Esophagus muscularis mucosa (tissue), 4 donors: Measurements from ENCODE around the gene YDJC. TPM values are rescaled to one million over a fixed set of nuclear protein-coding genes. Genes with fewer than 3 reads are reported as not detected.
"Not testable (repeated sequence)": the region's sequence is repeated elsewhere in the genome, so short reads cannot be mapped to it uniquely, and the experiment has no call there.

ENCODE experiments used
- DNase-seq: peaks from one replicate; pipeline ENCODE4 v3.0.0-alpha.2; 2017; ENCODE audit errors: extremely low spot score
- H3K27ac ChIP-seq, 4 donors: fragments of 200-600 bp; sonication (generic); replicated peaks in 1 of 4; 1 replicate in 3 of 4; 2 replicates in 1 of 4; pipeline ENCODE4 v1.5.1; 2016 to 2019; ENCODE audit warnings: mild to moderate bottlenecking in 1 of 4
- H3K27me3 ChIP-seq, 4 donors: fragments of 200-600 bp; sonication (generic); one replicate each; pipeline versions ENCODE4 v1.5.1 to v1.6.0; 2016 to 2019
- H3K36me3 ChIP-seq, 4 donors: fragments of 200-600 bp; sonication (generic); one replicate each; pipeline ENCODE4 v1.5.1; 2016 to 2019
- H3K4me1 ChIP-seq, 4 donors: fragments of 200-600 bp; sonication (generic); one replicate each; pipeline ENCODE4 v1.5.1; 2016 to 2019
- H3K4me3 ChIP-seq, 4 donors: fragments of 200-600 bp; sonication (generic); 1 replicate in 2 of 4; 2 replicates in 2 of 4; pipeline ENCODE4 v1.5.1; 2016 to 2019; ENCODE audit warnings: mild to moderate bottlenecking in 4 of 4, moderate library complexity in 1 of 4
- H3K9me3 ChIP-seq, 4 donors: fragments of 200-600 bp; sonication (generic); 1 replicate in 3 of 4; 2 replicates in 1 of 4; pipeline ENCODE4 v1.5.1; 2016 to 2019
- EP300 ChIP-seq: sonication (generic); formaldehyde crosslinking; IDR thresholded peaks from one replicate; pipeline ENCODE4 v1.6.1; 2017; ENCODE audit warnings: antibody characterized with exemption
- POLR2A ChIP-seq: fragments of 450-650 bp; IDR thresholded peaks from one replicate; pipeline ENCODE4 v1.6.1; 2017; ENCODE audit warnings: antibody characterized with exemption, moderate library complexity, mild to moderate bottlenecking, low read depth
- POLR2AphosphoS5 ChIP-seq, 2 donors: sonication (generic); formaldehyde crosslinking; IDR thresholded peaks; one replicate each; pipeline ENCODE4 v1.6.1; 2017; ENCODE audit warnings: antibody characterized with exemption in 2 of 2
- WGBS: methylation state at CpG from one replicate; pipeline ENCODE4 v1.1.5; 2018; 5-methylcytosine and 5-hydroxymethylcytosine counted together
- intact Hi-C: fragments of 100-400 bp; cut with DNase I; formaldehyde crosslinking; loops from one replicate; pipeline ENCODE4 v1.15.1; 2023
- total RNA-seq, 4 donors: library from RNA; depleted of rRNA; stranded (reverse); fragments of >200 nt; gene quantifications; one replicate each; pipeline versions ENCODE4 v1.1.0 to v1.2.1, GENCODE V29; 2016
- TF ChIP-seq, protein P1 (sequence below), 3 experiments: fragments of 200-600 bp in 2 of 3; fragments of 450-650 bp in 1 of 3; sonication (generic) in 2 of 3; IDR thresholded peaks; one replicate each; pipeline ENCODE4 v1.5.1; 2017 to 2019; ENCODE audit warnings: antibody characterized with exemption in 3 of 3, mild to moderate bottlenecking in 2 of 3, moderate library complexity in 1 of 3

Gene YDJC
- total RNA-seq, 4 donors from 2014 or later, result 13.7 to 33.7 (median 26.2) TPM

DNA sequence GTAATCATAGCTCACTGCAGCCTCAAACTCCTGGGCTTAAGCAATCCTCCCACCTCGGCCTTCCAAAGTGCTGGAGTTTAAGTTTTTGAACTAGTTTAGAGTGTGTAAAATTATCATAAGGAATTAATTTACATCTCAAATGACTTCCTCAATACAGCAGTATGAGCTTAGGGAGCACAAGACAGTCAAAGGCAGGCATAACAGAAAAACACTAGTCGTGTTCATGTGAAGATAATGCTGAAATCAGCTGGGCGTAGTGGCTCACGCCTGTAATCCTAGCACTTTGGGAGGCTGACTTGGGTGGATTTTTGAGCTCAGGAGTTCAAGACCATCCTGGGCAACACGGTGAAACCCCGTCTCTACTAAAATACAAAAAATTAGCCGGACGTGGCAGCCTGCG, 25.8 kb downstream of the YDJC start:
- intact Hi-C loops, result no loop called here

DNA sequence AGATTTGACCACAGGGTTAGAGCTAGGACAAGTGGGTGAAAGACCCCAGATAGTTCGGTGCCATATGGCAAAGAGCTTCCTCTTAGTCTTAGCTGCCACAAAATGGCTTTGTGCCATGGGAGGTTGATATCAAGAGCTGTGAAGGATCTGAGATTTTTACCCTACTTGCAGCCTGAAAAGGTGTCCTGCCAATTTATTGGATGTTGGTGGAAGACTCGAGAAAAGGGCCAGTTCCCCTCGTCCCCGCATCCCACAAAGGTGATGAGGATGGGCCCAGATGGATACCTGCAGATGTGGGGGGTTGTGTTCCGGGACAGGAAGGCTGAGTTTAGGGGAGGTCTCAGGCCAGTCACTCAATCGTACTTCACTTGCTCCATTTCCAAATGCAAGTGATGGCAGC, 27.2 kb downstream of the YDJC start:
- Histone ChIP-seq H3K4me1 (peaks cover 14 to 39% (median 15%) of the 10 kb centered on the region in 4 donors), H3K27me3 (no peaks in the 10 kb centered on the region), H3K4me3 (no peak overlapping the region), H3K27ac (no peak overlapping the region), H3K9me3 (no peaks in the 10 kb centered on the region), H3K36me3 (peaks cover 0 to 6% (median 0%) of the 10 kb centered on the region in 4 donors)
- 98% methylated on average over 6 of the region's 6 CpGs for WGBS
- TF ChIP-seq POLR2AphosphoS5 (IDR thresholded peaks at IDR 0.05), result no peak
- TF ChIP-seq, protein P1, sequence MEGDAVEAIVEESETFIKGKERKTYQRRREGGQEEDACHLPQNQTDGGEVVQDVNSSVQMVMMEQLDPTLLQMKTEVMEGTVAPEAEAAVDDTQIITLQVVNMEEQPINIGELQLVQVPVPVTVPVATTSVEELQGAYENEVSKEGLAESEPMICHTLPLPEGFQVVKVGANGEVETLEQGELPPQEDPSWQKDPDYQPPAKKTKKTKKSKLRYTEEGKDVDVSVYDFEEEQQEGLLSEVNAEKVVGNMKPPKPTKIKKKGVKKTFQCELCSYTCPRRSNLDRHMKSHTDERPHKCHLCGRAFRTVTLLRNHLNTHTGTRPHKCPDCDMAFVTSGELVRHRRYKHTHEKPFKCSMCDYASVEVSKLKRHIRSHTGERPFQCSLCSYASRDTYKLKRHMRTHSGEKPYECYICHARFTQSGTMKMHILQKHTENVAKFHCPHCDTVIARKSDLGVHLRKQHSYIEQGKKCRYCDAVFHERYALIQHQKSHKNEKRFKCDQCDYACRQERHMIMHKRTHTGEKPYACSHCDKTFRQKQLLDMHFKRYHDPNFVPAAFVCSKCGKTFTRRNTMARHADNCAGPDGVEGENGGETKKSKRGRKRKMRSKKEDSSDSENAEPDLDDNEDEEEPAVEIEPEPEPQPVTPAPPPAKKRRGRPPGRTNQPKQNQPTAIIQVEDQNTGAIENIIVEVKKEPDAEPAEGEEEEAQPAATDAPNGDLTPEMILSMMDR (IDR thresholded peaks at IDR 0.05), result no peak
- TF ChIP-seq EP300, result no peak
- TF ChIP-seq POLR2A, result no peak
- intact Hi-C loops, result no loop called here
- DNase-seq, result no peak

More for the DNA sequence above, 25.8 kb downstream of the YDJC start:
- WGBS, result 88% methylated on average over 9 of the region's 9 CpGs
- DNase-seq, result no peak
- Histone ChIP-seq H3K27me3 (no peaks in the 10 kb centered on the region), H3K27ac (no peak overlapping the region), H3K36me3 (peaks cover 0 to 5% (median 0%) of the 10 kb centered on the region in 4 donors), H3K9me3 (no peaks in the 10 kb centered on the region), H3K4me3 (no peak overlapping the region), H3K4me1 (peaks cover 15 to 44% (median 17%) of the 10 kb centered on the region in 4 donors)
- TF ChIP-seq POLR2A, result no peak
- no peak for TF ChIP-seq EP300
- TF ChIP-seq, protein P1 (IDR thresholded peaks at IDR 0.05), result no peak
- TF ChIP-seq POLR2AphosphoS5 (IDR thresholded peaks at IDR 0.05), result no peak

DNA sequence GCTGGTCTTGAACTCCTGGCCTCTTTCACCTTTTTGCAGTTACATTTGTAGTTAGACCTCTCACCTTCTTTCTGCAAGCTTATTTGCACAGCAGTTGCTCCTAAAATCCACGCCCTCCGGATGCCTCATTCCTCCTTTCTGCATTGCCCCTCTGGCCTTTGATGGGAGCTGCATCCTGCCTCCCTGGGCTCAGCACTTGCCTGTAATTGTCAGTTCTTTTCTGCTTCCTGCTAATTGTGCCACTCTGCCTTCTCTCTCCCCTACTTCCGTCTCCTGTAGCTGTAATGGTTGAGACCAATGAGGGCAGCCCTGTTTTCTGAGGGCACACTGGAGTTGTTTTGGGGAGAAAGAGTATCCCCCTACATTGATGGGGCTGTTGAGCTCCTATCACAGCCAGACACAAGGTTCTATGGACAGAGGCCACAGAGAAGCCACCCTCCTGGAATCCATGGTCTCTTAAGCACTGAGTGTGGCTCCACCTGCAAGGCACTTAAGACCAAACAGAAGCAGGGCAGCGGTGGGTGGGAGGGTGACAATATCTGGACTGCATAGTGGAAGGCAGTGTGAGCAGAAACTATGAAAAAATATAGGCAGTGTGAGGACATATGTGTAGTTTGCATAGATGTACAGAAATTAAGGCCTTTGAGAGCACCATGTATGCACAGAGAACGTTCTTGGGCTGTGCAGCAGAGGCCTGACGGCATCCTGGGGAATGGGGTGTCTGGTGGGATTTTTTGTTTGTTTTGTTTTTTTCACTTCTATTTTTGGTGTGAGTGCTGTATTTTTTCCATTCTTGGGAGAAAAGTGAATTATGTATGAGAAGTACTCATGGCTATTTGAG, 30.5 kb downstream of the YDJC start:
- H3K4me1 ChIP-seq, result peaks cover 10 to 24% (median 11%) of the 10 kb centered on the region in 4 donors
- H3K27ac ChIP-seq, result no peak overlapping the region
- DNase-seq, result no peak
- WGBS, result 93% methylated on average over 6 of the region's 6 CpGs
- H3K9me3 ChIP-seq, result no peaks in the 10 kb centered on the region
- H3K36me3 ChIP-seq, result peaks cover 0 to 36% (median 31%) of the 10 kb centered on the region in 4 donors
- no peak overlapping the region for H3K4me3 ChIP-seq
- TF ChIP-seq, protein P1 (IDR thresholded peaks at IDR 0.05), result no peak
- no peak for TF ChIP-seq POLR2AphosphoS5 (IDR thresholded peaks at IDR 0.05)
- TF ChIP-seq POLR2A, result no peak
- TF ChIP-seq EP300, result no peak
- H3K27me3 ChIP-seq, result no peaks in the 10 kb centered on the region
- intact Hi-C loops, result no loop called here

DNA sequence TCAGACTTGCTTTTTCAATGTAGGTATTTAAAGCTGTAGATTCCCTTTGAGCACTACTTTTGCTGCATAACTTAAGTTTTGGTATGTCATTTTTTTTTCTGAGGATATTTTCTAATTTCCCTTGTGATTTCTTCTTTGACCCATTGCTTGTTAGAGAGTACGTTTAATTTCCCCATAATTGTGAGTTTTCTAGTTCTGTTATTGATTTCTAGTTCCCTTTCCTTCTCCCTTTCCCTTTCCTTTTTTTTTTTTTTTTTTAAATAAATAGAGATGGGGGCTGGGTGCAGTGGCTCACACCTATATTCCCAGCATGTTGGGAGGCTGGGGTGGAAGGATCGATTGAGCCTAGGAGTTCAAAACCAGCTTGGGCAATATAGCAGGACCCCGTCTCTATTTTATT, 31.5 kb downstream of the YDJC start:
- H3K27me3 ChIP-seq, result no peaks in the 10 kb centered on the region
- no peak for DNase-seq
- peaks cover 17 to 34% (median 18%) of the 10 kb centered on the region in 4 donors for H3K4me1 ChIP-seq
- H3K4me3 ChIP-seq, result no peak overlapping the region
- TF ChIP-seq, protein P1 (IDR thresholded peaks at IDR 0.05), result no peak
- TF ChIP-seq POLR2A, result no peak
- no peak overlapping the region for H3K27ac ChIP-seq
- intact Hi-C loops, result no loop called here
- no peaks in the 10 kb centered on the region for H3K9me3 ChIP-seq
- 82% methylated on average over 3 of the region's 3 CpGs for WGBS
- H3K36me3 ChIP-seq, result peaks cover 6 to 45% (median 41%) of the 10 kb centered on the region in 4 donors

DNA sequence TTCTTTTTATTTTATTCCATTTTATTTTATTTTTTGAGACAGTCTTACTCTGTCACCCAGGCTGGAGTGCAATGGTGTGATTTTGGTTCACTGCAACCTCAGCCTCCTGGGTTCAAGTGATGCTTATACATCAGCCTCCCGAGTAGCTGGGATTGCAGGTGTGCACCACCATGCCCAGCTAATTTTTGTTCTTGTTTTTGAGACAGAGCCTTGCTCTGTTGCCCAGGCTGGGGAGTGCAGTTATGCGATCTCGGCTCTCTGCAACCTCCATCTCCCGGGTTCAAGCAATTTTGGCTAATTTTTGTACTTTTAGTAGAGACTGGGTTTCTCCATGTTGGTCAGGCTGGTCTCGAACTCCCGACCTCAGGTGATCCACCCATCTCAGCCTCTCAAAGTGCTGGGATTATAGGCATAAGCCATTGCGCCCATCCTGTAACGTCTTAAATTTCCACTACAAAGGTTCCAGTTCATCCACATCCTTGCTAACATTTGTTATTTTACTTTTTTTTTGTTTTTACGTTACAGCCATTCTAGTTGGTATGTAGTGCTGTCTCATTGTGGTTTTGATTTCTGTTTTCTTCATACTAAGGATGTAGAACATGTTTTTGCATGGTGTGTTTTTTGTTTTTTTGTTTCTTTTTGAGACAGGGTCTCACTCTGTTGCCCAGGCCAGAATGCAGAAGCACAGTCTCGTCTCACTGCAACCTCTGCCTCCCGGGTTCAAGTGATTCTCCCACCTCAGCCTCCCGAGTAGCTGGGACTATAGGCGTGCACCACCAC, 33.3 kb downstream of the YDJC start:
- DNase-seq, intact Hi-C loops, H3K9me3 ChIP-seq, H3K27me3 ChIP-seq, H3K4me3 ChIP-seq, H3K27ac ChIP-seq: not testable (repeated sequence)
- WGBS, result 93% methylated on average over 13 of the region's 13 CpGs
- Histone ChIP-seq H3K36me3 (peaks cover 11 to 52% (median 51%) of the 10 kb centered on the region in 4 donors), H3K4me1 (peaks cover 27 to 49% (median 35%) of the 10 kb centered on the region in 4 donors)
